ENCODE measurements around the gene AMPD3. TPM values are rescaled to one million over a fixed set of nuclear protein-coding genes. Genes with fewer than 3 reads are reported as not detected.

The AMPD3 gene
- total RNA-seq, 2 experiments from 2014 or later, result 11.9 to 12.3 TPM

DNA sequence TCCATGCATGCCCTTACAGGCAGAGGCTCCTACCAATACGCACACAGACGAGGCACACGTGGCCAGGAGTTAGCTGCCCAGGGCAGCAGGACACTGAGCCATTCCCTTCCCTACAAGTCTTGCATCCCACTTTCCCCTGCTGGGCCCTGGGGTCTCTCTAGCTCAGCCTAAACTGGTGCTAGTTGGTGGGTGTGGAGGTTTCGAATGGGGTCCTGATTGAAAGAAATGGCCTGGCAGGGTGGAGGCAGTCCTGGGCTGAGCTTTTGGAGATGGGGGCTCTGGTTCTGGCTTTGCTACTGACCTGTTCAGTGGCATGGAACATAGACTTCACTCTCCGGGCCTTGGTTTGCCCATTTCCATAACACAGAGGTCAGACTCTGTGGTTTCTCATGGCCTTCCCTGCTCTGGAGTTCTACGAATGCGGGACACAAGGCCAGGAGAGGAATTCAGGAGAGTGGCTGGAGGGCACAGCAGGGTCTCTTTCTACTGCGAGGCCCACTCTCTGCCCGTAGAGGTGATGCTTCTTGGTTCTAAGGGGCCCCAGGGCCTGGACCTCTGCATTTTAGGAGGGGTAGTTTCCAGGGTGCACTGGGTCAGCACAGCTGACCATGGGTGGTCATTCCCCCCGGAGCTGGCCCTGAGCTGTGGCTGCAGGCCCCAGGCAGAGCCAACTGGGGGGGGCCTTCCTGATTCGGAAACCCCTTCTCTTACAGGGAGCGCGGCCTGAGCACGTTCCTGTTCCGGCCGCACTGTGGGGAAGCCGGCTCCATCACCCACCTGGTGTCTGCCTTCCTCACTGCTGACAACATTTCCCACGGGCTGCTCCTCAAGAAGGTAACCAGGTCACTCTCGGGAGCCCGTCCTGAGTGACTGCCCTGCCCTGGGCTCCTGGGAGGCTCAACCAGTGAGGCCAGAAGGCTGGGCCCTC, 46.0 kb downstream of the AMPD3 start:
- H3K4me3 Mint-ChIP-seq, result no peak overlapping the region
- H3K27ac Mint-ChIP-seq, result no peak overlapping the region
- no peaks in the 10 kb centered on the region for H3K9me3 Mint-ChIP-seq (ENCODE audit: insufficient read depth)
- no peaks in the 10 kb centered on the region for H3K4me1 Mint-ChIP-seq (ENCODE audit: low read depth)
- ChIA-PET POLR2A (no interaction called here), CTCF (no interaction called here)
- no peaks in the 10 kb centered on the region for H3K27me3 Mint-ChIP-seq (ENCODE audit: low read depth)
- peaks cover 20% of the 10 kb centered on the region for H3K36me3 Mint-ChIP-seq (ENCODE audit: low read depth)
- DNase-seq (no peak), ATAC-seq (no peak)

DNA sequence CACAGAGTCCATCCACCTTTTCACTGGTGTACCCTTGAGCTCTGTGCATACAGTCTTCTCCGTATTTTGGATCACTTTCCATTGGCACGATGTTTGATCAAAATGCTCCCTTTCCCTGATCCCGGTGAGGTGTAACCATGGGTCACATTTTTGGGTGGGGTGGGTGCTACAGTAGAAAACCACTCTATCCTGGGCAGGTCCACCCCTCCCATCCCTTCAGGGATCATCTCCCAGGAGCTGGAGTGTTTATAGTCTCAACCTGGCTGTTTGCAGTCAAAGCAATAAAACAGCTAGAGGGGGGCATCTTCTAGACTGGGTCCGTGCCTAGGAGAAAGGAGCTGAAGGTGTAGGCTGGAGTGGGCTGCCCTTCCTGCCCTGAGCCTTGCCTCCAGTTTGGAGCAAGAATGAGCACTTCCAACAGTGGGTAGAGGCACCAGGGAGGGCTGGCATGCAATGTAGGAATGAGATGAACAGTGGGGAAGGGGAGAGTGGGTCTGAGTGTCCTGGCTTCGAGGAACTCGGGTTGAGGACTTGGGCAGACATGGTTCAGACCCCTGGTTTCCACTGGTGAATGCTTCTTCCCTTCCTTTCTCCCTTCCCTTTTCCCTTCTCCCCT, 47.1 kb downstream of the AMPD3 start:
- Mint-ChIP-seq H3K4me1 (ENCODE audit: low read depth) (no peaks in the 10 kb centered on the region), H3K36me3 (ENCODE audit: low read depth) (peaks cover 15% of the 10 kb centered on the region), H3K4me3 (no peak overlapping the region), H3K27ac (no peak overlapping the region), H3K27me3 (ENCODE audit: low read depth) (no peaks in the 10 kb centered on the region), H3K9me3 (ENCODE audit: insufficient read depth) (no peaks in the 10 kb centered on the region)
- ATAC-seq, result no peak
- CTCF ChIA-PET, result interaction anchor here (1.2 kb wide), 1 partner anchor 93 kb away, joined by 3 read pairs; no protein-coding TSS in a partner anchor
- no peak for DNase-seq
- POLR2A ChIA-PET, result no interaction called here

DNA sequence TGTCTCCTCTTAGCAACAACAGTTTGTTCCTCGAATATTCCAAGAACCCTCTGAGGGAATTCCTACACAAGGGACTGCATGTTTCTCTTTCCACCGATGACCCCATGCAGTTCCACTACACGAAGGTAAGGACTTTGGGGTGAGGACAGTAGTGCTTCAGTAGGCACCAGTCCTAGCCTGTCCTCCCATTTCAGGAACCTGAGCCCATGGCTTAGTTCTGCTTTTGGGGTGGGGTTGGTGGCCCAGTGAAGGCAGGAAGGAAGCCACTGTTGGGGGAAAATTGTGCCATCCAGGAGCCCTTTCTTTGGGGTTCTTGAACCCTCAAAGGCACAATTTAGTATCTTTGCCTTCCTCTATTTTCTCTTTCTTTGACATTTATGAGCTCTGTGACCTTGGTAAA, 47.7 kb downstream of the AMPD3 start:
- ATAC-seq (no peak), DNase-seq (no peak)
- H3K4me1 Mint-ChIP-seq (ENCODE audit: low read depth), result no peaks in the 10 kb centered on the region
- ChIA-PET POLR2A (no interaction called here), CTCF (interaction anchor here (1.2 kb wide), 1 partner anchor 94 kb away, joined by 3 read pairs; no protein-coding TSS in a partner anchor)
- no peaks in the 10 kb centered on the region for H3K9me3 Mint-ChIP-seq (ENCODE audit: insufficient read depth)
- no peaks in the 10 kb centered on the region for H3K27me3 Mint-ChIP-seq (ENCODE audit: low read depth)
- no peak overlapping the region for H3K4me3 Mint-ChIP-seq
- H3K27ac Mint-ChIP-seq, result peak overlapping the region; percentile 32
- peaks cover 15% of the 10 kb centered on the region for H3K36me3 Mint-ChIP-seq (ENCODE audit: low read depth)

DNA sequence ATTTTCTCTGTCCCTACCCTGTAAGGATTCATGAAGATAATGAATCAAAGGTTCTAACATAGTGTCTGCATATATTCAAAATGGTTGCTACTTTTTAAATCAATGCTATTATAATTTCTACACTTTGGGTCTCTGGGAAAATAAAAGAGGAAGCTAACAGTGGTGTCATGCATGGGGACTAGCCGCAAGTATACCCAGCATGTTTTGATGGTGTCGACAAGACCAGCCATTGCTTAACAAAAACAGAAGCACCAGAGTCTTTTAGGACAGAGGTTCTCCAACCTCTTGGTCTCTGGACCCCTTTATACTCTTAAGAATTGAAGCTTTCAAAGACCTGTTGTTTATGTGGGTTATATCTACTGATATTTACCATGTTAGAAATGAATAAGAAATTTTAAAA, 48.2 kb downstream of the AMPD3 start:
- H3K4me1 Mint-ChIP-seq (ENCODE audit: low read depth), result no peaks in the 10 kb centered on the region
- DNase-seq (no peak), ATAC-seq (no peak)
- no peak overlapping the region for H3K4me3 Mint-ChIP-seq
- H3K36me3 Mint-ChIP-seq (ENCODE audit: low read depth), result peaks cover 15% of the 10 kb centered on the region
- POLR2A ChIA-PET, result no interaction called here
- no peaks in the 10 kb centered on the region for H3K9me3 Mint-ChIP-seq (ENCODE audit: insufficient read depth)
- H3K27ac Mint-ChIP-seq, result peak overlapping the region; percentile 32
- H3K27me3 Mint-ChIP-seq (ENCODE audit: low read depth), result no peaks in the 10 kb centered on the region
- CTCF ChIA-PET, result interaction anchor here (1.2 kb wide), 1 partner anchor 94 kb away, joined by 3 read pairs; no protein-coding TSS in a partner anchor

DNA sequence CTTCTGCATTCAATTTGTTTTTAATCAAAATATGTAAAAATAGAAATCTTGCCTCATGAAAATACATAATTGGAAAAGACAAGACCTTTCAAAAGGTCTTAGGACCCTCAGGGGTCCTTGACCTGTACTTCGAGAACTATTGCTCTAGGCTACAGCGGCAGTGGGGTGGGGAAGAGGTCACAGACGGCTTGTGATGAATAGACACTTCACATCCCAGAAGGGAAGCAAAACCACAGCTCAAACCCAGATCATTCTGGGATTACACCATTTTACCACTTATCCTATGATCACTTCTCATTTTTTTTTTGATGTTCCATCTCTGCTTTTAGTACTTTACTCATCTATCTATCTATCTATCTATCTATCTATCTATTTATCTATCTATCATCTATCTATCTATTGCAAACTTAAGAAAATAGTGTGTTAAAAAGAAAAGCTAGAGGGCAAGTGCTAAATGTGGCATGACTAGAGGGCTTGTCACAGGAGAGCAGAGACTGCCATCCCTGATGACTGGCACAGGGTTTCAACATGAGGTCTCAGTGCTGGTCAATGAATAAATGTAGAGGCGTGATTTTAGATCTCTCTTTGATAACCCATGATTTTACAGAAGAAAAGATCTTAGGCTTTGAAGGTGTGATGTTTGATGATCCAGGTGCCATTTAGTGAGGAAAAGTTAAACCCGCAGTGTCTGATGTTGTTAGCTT, 48.9 kb downstream of the AMPD3 start:
- no peaks in the 10 kb centered on the region for H3K4me1 Mint-ChIP-seq (ENCODE audit: low read depth)
- ChIA-PET CTCF (interaction anchor here (1.2 to 1.6 kb wide), 2 partner anchors 38 to 95 kb away, joined by 3 to 4 read pairs; no protein-coding TSS in a partner anchor), POLR2A (no interaction called here)
- H3K4me3 Mint-ChIP-seq, result no peak overlapping the region
- H3K27me3 Mint-ChIP-seq (ENCODE audit: low read depth), result no peaks in the 10 kb centered on the region
- no peak overlapping the region for H3K27ac Mint-ChIP-seq
- H3K9me3 Mint-ChIP-seq (ENCODE audit: insufficient read depth), result no peaks in the 10 kb centered on the region
- DNase-seq (no peak), ATAC-seq (no peak)
- H3K36me3 Mint-ChIP-seq (ENCODE audit: low read depth), result peaks cover 15% of the 10 kb centered on the region

DNA sequence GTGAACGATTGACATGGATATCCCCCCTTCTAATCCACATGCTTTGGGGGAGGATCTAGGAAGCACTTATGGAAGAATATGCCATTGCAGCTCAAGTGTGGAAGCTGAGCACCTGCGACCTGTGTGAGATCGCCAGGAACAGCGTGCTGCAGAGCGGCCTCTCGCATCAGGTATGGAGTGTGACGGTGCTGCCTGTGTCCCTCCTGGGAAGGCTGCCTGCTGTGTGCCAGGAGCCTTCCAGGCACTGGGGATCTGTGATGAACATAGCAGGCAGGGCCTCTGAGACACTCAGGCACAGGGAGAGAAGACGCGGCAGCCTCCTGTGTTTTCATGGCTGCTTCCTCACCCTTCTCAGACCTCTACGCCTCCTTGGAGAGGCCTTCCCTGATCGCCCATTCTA, 49.4 kb downstream of the AMPD3 start:
- POLR2A ChIA-PET, result no interaction called here
- CTCF ChIA-PET, result interaction anchor here (1.6 kb wide), 1 partner anchor 37 kb away, joined by 4 read pairs; no protein-coding TSS in a partner anchor
- no peak for ATAC-seq
- no peak for DNase-seq
- Mint-ChIP-seq H3K4me1 (ENCODE audit: low read depth) (no peaks in the 10 kb centered on the region), H3K9me3 (ENCODE audit: insufficient read depth) (no peaks in the 10 kb centered on the region), H3K4me3 (no peak overlapping the region), H3K27ac (no peak overlapping the region), H3K27me3 (ENCODE audit: low read depth) (no peaks in the 10 kb centered on the region), H3K36me3 (ENCODE audit: low read depth) (peaks cover 13% of the 10 kb centered on the region)

DNA sequence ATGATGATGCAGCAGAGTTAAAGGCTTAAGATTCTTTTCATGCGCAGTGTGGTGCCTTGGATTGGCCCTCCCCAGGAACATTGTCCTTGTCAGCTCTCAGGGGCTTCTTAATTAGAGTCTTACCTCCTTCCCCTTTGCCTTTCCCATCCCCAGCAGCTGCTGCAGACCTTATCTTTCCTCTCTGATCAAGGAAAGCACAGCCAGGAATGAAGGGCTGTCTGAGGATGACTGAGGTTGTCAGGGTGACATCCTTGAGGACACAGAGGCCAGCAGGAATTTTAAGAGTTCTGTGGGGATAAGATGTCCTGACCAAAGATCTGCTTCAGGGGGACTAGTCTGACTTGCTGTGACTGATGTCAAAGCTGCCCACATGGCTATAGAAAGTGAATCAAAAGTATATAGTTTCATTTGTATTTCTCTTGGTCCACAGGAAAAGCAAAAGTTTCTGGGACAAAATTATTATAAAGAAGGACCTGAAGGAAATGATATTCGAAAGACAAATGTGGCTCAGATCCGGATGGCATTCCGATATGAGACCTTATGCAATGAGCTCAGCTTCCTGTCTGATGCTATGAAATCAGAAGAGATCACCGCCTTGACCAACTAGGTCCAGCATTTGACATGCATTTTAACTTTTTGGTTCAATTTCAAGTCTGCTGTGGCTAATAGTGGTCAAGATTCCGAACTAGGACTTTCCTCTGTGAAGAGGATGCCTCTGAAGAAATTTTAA, 50.4 kb downstream of the AMPD3 start:
- CTCF ChIA-PET, result interaction anchor here (1.6 kb wide), 1 partner anchor 36 kb away, joined by 4 read pairs; no protein-coding TSS in a partner anchor
- ATAC-seq (no peak), DNase-seq (no peak)
- Mint-ChIP-seq H3K27me3 (ENCODE audit: low read depth) (no peaks in the 10 kb centered on the region), H3K4me3 (no peak overlapping the region), H3K27ac (no peak overlapping the region), H3K4me1 (ENCODE audit: low read depth) (no peaks in the 10 kb centered on the region), H3K9me3 (ENCODE audit: insufficient read depth) (no peaks in the 10 kb centered on the region), H3K36me3 (ENCODE audit: low read depth) (peaks cover 12% of the 10 kb centered on the region)
- POLR2A ChIA-PET, result no interaction called here

DNA sequence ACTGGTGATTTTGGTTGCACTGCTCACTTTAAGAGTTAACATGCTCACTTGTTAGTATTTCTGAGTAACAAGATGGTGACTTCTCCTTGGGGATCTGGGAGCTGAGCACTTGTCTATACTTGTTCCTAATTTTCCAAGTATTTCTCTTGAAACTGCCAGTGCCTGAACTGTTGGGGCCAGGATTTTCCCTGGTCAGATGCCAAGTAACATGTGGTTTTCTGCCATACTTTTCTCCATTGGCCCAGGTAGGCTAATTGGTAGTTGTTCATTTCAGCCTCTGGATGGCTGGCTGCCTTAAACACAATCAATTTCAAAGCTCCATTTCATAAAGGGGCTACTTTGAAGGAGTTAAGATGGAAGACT, 50.9 kb downstream of the AMPD3 start:
- Mint-ChIP-seq H3K27ac (no peak overlapping the region), H3K27me3 (ENCODE audit: low read depth) (no peaks in the 10 kb centered on the region), H3K4me1 (ENCODE audit: low read depth) (no peaks in the 10 kb centered on the region), H3K36me3 (ENCODE audit: low read depth) (peaks cover 16% of the 10 kb centered on the region), H3K9me3 (ENCODE audit: insufficient read depth) (no peaks in the 10 kb centered on the region), H3K4me3 (no peak overlapping the region)
- ATAC-seq (no peak), DNase-seq (no peak)
- POLR2A ChIA-PET, result no interaction called here
- CTCF ChIA-PET, result no interaction called here

DNA sequence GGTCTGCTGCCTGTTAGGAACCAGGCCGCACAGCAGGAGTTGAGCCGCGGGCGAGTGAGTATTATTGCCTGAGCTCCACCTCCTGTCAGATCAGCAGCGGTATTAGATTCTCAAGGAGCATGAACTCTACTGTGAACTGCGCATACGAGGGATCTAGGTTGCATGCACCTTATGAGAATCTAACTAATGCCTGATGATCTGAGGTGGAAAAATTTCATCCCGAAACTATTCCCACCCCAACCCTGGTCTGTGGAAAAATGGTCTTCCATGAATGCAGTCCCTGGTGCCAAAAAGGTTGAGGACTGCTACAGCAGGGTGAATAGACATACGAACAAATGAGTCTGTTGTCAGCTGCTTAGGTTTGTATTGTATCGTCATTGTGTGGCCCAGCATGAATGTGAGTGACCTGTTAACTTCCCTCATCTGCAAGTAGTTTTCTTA, 56.1 kb downstream of the AMPD3 start:
- Mint-ChIP-seq H3K4me3 (no peak overlapping the region), H3K4me1 (ENCODE audit: low read depth) (peaks cover 10% of the 10 kb centered on the region), H3K27ac (no peak overlapping the region), H3K36me3 (ENCODE audit: low read depth) (peaks cover 5% of the 10 kb centered on the region), H3K9me3 (ENCODE audit: insufficient read depth) (no peaks in the 10 kb centered on the region), H3K27me3 (ENCODE audit: low read depth) (no peaks in the 10 kb centered on the region)
- ChIA-PET CTCF (interaction anchor here (1.3 to 2.6 kb wide), 3 partner anchors 9 to 98 kb away, joined by 4 to 18 read pairs (median 5); partner anchors contain the start of gene RNF141), POLR2A (interaction anchor here (1.3 kb wide), 1 partner anchor 8 kb away, joined by 3 read pairs; no protein-coding TSS in a partner anchor)
- DNase-seq (no peak), ATAC-seq (no peak)

DNA sequence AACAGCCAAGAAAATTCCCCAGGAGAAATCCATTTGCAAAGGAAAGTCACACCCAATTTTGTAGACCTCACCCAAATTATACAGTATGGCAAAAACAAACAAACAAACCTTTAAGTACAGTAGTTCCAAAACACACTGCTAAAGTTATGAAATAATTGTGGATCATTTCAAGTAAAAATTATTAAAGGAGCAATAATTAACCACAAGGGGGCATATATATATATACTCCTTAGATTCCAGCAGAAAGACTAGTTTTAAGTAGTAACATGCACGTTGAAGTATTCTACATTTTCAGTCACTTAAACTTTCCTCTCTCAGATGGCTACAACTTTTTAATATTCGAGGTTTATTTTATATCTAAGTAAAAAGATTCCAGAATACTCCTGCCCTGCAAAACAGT, 59.1 kb downstream of the AMPD3 start:
- Mint-ChIP-seq H3K4me1 (ENCODE audit: low read depth) (peaks cover 10% of the 10 kb centered on the region), H3K27me3 (ENCODE audit: low read depth) (no peaks in the 10 kb centered on the region), H3K36me3 (ENCODE audit: low read depth) (peaks cover 11% of the 10 kb centered on the region), H3K9me3 (ENCODE audit: insufficient read depth) (no peaks in the 10 kb centered on the region), H3K4me3 (no peak overlapping the region), H3K27ac (no peak overlapping the region)
- ChIA-PET CTCF (no interaction called here), POLR2A (no interaction called here)
- ATAC-seq (no peak), DNase-seq (no peak)

DNA sequence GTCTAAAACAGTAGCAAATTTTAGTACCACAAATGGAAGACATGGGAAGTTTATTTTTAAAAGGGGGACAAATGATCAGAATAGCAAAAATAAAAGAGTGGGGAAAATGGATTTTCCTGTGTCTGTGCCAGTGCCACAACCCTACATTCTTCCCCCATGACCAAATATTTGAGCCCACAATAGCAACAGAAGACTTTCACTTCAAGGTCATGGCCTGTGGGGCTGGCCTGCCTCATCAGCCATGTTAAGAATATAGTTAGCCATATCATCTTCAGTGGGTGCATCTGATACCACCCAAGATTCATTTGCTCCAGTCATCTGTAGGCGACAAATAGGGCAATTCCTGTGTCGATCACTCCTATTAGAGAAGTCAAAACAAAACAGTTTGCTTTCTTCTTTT, 59.6 kb downstream of the AMPD3 start:
- ChIA-PET POLR2A (no interaction called here), CTCF (no interaction called here)
- no peaks in the 10 kb centered on the region for H3K9me3 Mint-ChIP-seq (ENCODE audit: insufficient read depth)

More for the DNA sequence above, 59.6 kb downstream of the AMPD3 start:
- H3K4me3 Mint-ChIP-seq, result no peak overlapping the region
- no peak for DNase-seq
- ATAC-seq, result no peak
- H3K4me1 Mint-ChIP-seq (ENCODE audit: low read depth), result peaks cover 10% of the 10 kb centered on the region
- peaks cover 11% of the 10 kb centered on the region for H3K36me3 Mint-ChIP-seq (ENCODE audit: low read depth)
- H3K27me3 Mint-ChIP-seq (ENCODE audit: low read depth), result no peaks in the 10 kb centered on the region
- no peak overlapping the region for H3K27ac Mint-ChIP-seq

Measured in activated CD8-positive, alpha-beta T cell treated with anti-CD3 and anti-CD28 coated beads, Interleukin-2, amount 10 ng/mL, durations not matched to agents 7 days and 5 days (primary cell).